ENCODE measurements around the gene AGO3. TPM values are rescaled to one million over a fixed set of nuclear protein-coding genes. Genes with fewer than 3 reads are reported as not detected.

AGO3 gene
- total and polyA plus RNA-seq, 10 of the 15 experiments (the other 5 are each of a cell fraction or from before 2014, with no cell fraction given), result 3.9 to 35.2 (median 12.5) TPM

GRCh38 chr1:35980090-35980489, 49.2 kb downstream of the AGO3 start:
- Histone ChIP-seq H3K9ac (ENCODE audit: control insufficient read depth, insufficient read depth, low read length) (no peak overlapping the region), H3K4me2 (ENCODE audit: control insufficient read depth, insufficient read depth) (no peak overlapping the region), H3K4me1 (ENCODE audit: control insufficient read depth, insufficient read depth, low read length) (no peaks in the 10 kb centered on the region), H3K9me3 (replicated peaks; ENCODE audit: control insufficient read depth, insufficient read depth, low read length) (no peaks in the 10 kb centered on the region), H4K20me1 (ENCODE audit: control insufficient read depth, insufficient read depth) (no peaks in the 10 kb centered on the region), H3K36me3 (ENCODE audit: control insufficient read depth in 2 of 2, insufficient read depth in 2 of 2, low read length in 1 of 2) (peaks cover 0 to 3% of the 10 kb centered on the region in 2 experiments; a peak in 3 of 4 replicates), H3K27me3 (replicated peaks in 1 of 2; ENCODE audit: control insufficient read depth in 2 of 2, insufficient read depth in 2 of 2, low read length in 1 of 2) (no peaks in the 10 kb centered on the region), H3K4me3 (no peak overlapping the region), H2AFZ (ENCODE audit: control insufficient read depth, low read depth, low read length) (no peak overlapping the region), H3K27ac (ENCODE audit: control insufficient read depth, insufficient read depth) (no peak overlapping the region), H3K79me2 (ENCODE audit: control insufficient read depth, insufficient read depth, low read length) (no peaks in the 10 kb centered on the region)
- no peak for TF ChIP-seq PAX5 (IDR thresholded peaks at IDR 0.05; ENCODE audit: borderline replicate concordance, low read depth, low read length)
- no peak for TF ChIP-seq NR2C2 (IDR thresholded peaks at IDR 0.05; ENCODE audit: borderline replicate concordance, control insufficient read depth, insufficient read length, low read depth)
- no peak for TF ChIP-seq RUNX3 (IDR thresholded peaks at IDR 0.05; ENCODE audit: low read length)
- no peak for TF ChIP-seq SUZ12 (IDR thresholded peaks at IDR 0.05; ENCODE audit: unreplicated experiment)
- no peak for TF ChIP-seq SKIL (IDR thresholded peaks at IDR 0.05; ENCODE audit: low read depth, poor library complexity, severe bottlenecking)
- no peak for TF ChIP-seq PAX8 (IDR thresholded peaks at IDR 0.05)
- TF ChIP-seq HDGF (IDR thresholded peaks at IDR 0.05), result no peak
- TF ChIP-seq MLLT1 (IDR thresholded peaks at IDR 0.05), result no peak
- no peak for TF ChIP-seq KAT2A (conservative IDR thresholded peaks at IDR 0.05; ENCODE audit: control insufficient read depth, low read depth, low read length)
- no peak for TF ChIP-seq SMC3 (IDR thresholded peaks at IDR 0.05; ENCODE audit: borderline replicate concordance, low read length)
- TF ChIP-seq MTA3 (IDR thresholded peaks at IDR 0.05; ENCODE audit: borderline replicate concordance, low read length), result no peak
- TF ChIP-seq CBX3 (IDR thresholded peaks at IDR 0.05; ENCODE audit: borderline replicate concordance, low read depth), result no peak
- no peak for ATAC-seq
- no peak for DNase-seq (ENCODE audit: low read depth, low spot score)
- ChIA-PET CTCF (no interaction called here), POLR2A (no interaction called here), SMC1A (ENCODE audit: uncharacterized antibody, unreplicated experiment) (no interaction called here), RAD21 (ENCODE audit: unreplicated experiment) (no interaction called here)
- FAIRE-seq, result no peak
- BruUV-seq (replicated peaks), result no TSS peak
- intact Hi-C loops (cut with micrococcal nuclease; ENCODE audit: unreplicated experiment) (no loop called here), in situ Hi-C loops (cut with MboI) (no loop called here)
